Measurements from ENCODE around the gene PAX6.

The PAX6 gene

DNA sequence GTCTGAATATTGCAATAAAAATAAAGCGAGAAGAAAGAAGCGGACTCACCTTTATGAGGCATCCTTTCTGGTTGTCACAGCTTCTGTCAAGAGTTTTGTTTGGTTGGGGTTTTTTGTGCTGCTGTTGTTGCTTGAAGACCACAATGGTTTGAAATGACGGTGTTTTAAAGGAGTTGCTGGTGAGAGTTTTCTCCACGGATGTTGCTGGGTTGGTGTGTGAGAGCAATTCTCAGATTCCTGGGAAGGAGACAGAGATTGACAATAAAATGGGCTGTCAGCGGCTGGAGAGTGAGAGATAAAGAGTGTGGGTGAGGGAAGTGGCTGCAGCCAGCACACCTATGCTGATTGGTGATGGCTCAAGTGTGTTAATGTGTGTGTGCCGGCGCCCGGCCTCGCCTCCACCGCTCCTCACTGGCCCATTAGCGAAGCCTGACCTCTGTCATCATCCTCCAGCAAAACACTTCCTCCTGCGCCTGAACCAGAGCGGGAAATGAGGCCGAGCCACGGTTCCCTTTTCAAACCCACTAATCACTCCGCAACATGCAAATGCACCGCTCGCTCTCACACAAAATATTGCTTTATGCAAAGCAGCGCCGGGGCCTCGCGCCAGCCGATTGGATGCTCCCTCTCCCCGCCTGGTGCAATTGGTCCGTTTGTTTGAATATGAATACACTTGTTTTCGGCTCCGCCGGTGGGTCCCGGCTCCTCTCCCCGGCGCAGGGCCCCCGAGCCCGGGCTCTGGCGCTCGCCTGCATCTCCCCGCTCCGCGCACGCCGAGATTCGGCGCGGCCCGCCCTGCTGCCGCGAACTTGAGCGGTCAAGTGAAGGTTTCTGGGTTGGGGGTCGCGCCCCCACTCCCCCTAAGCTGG is at the start of gene PAX6:
Gene PAX6, minus strand, starts transcription at position 544 of the 869 bp plus-strand sequence. CDS start 4,911 bp downstream, outside the sequence.
- no peak for DNase-seq (ENCODE audit: low spot score)

DNA sequence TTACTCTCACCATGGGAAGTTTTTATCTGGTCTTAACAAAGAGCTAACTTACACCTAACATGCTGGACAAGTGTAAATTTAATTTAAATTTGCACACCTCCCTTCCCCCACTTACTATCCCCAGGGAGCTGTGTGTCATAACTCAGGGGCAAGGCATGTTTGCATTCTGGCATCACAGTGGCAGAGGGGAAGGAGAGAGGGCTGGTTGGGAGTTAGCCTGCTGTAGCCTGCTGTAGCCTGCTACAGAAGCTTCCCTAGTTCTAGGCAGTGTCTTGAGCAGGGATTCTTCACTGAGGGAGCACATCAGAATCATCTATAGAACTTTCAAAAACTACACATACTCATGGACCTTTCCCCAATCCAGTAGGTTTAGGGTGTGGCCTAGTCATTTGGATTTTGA is 49.3 kb upstream of the PAX6 start:
- DNase-seq (ENCODE audit: low spot score): no peak

DNA sequence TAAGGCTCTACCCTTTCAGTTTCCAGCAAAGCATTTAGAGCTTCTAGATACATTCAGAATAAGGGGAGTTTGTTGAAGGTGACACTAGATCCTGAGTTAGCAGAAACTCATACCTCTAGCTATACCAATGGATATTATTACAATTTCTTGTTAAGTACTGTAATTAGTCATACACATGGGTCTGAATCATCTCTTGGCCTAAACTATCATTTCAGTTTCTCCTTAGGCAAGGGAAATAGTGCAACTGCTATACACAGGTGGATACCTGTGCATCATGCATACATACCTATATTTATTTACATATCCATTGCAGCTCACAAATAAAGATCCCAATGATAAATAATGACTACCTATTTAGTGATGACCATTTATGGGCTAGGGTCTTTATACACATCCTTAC is 45.1 kb upstream of the PAX6 start:
- DNase-seq (ENCODE audit: low spot score): no peak

GRCh38 chr11:31855466-31855865 is 44.3 kb upstream of the PAX6 start:
- DNase-seq (ENCODE audit: low spot score): no peak

DNA sequence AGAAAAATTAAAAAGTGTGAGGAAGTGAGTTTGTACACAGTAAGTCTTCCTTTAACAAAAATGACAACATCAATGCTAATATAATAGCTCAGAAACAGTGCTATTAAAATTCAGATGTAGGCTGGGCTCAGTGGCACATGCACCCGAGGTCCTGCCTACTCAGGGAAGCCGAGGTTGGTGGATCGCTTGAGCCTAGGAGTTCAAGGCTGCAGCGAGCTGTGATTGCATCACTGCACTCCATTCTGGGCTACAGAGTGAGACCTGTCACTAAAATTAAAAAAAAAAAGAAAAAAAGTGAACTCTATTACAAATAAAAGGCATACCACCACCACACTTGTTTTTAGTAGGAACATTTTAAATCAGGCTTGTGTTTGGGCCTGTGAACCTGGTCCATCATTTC is 39.2 kb upstream of the PAX6 start:
- DNase-seq (ENCODE audit: low spot score): no peak

DNA sequence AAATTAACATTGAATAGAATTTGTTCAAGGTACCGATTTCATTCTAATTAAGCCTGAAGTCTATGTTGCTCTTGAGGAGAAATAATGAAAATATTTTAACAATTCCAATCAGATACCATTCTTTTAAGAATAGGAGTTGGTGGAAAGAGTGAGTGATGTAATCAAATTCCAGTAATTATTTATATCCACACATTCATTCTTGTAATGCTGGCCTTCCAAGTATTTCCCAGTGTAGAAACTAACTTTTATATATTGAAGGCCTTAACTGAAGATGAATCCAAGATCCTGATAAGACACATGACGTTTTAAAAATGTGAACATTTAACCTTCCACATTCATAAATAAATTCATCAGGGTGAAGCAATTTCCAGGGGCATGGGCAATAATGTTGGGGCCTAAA is 36.6 kb upstream of the PAX6 start:
- no peak for DNase-seq (ENCODE audit: low spot score)

- no peak for DNase-seq (ENCODE audit: low spot score)
Measured at GRCh38 chr11:31845331-31845730, 34.2 kb upstream of the PAX6 start.

GRCh38 chr11:31844351-31844750 is 33.2 kb upstream of the PAX6 start:
- DNase-seq (ENCODE audit: low spot score): no peak

- DNase-seq (ENCODE audit: low spot score): no peak
Measured at GRCh38 chr11:31841435-31841834, 30.3 kb upstream of the PAX6 start.

DNA sequence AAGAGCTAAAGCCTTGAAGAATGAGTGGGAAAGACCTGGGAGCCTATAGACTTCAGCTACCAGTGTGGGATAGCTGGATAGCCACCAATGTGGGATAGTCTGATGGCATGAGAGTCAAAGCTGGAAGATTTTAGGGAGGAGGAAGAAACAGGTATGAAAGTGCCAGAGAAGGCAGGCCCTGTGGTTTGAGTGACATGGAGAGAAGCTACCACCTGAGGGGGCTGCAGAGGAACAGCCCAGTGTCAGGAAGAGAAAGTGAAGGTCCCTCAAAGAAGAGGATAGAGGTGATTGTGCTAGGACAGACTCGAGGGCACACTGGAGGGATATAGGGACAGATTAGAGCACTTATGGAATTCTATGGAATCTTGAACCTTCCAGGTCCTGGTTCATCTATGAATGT is 23.1 kb upstream of the PAX6 start:
- no peak for DNase-seq (ENCODE audit: low spot score)

DNA sequence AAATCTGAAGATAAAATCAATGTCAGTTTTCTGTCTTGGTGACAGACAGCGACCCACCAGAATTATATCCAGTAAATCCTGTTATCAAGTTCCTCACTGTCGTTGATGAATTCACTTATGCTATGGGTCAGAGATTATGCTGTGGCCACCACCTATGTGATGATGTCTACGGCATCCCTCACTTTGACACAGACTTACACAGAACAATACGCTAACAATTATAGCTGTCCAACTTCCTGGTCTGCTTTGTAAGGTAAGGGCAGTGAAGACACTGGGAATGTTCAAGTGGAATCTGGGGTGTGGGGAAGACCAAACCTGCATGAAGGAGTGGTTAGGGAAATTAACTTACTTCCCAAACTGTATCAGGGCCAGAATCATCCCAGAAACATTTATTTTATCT is 19.3 kb upstream of the PAX6 start:
- no peak for DNase-seq (ENCODE audit: low spot score)

GRCh38 chr11:31828217-31828616 is 17.1 kb upstream of the PAX6 start:
- no peak for DNase-seq (ENCODE audit: low spot score)

DNA sequence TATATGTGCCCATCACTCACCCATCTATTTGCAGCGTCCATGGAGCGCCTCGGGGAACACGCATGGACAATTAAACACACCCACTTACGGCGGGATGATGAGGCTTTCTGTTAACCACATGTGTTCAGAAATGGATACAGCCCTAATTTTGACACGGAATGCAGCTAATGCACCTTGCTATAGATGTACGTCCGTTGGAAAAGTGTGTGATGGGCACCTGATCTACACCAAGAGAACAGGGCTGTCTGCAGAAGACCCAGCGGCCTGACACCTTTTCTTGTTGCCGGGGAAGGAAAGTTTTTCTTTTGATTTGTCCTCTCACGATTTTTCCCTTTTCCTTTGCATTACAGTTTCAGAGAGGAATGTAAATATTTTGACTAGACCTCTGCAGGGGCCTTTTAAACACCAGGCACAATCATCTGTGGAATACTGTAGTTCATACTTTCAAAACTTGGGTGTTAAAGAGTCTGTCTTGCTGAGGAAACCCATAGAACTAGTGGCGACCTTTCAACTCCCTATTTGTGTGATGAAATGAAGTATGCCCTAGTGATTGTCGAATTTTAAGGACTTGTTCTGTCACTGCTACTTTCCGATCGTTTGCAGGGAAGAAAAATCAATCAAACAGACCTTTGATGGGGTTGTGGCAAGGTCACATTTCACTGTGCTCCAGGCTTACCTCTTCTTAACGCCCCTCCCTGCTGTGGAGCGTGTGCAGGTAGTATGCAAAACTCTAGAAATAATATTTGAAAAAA is 16.5 kb upstream of the PAX6 start:
- no peak for DNase-seq (ENCODE audit: low spot score)

DNA sequence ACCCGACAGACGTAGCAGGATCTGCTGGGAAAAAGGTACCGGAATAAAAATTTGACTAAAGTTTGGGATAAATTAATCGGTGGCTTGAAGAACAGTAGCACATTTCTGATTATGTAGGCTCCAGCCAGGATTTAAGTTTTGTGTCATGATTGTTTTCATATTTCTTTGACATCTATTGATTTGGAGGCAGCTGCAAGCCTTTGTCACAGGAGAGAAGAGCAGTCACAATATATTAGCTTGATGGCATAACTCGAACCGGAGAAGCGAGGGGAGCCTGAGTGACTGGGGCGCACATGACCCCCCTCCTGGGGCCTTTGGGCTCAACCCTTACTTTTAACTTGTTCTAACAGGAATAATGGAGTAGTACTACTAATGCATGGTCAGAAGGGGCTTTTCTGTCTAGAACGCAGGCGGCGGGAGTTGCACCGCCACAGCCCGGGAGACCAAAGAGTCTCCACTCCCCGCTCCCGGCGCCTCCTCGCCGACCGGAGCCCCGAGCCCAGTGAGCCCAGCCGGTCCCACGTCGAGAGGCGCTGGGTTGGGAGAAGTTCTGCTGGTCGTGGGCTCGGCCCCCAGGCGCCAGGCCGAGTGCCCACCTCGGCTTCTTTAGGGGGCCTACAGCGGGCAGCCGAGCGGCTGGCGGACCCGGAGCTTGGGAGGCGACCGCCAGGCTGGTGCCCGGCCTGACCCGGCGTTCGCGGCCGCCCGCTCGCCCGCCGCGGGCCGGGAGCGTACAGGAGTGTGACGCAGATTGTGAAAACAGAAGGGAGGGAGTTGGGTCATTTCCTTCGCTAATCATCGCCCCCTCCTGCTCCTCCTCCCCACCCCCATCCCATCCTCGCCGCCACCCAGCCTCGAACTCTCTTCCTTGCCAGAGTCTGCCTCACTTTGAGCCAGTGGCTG is 15.7 kb upstream of the PAX6 start:
- DNase-seq (ENCODE audit: low spot score): peak; percentile 67

- DNase-seq (ENCODE audit: low spot score): peak; percentile 30
Measured at GRCh38 chr11:31825838-31826484, 14.8 kb upstream of the PAX6 start.

DNA sequence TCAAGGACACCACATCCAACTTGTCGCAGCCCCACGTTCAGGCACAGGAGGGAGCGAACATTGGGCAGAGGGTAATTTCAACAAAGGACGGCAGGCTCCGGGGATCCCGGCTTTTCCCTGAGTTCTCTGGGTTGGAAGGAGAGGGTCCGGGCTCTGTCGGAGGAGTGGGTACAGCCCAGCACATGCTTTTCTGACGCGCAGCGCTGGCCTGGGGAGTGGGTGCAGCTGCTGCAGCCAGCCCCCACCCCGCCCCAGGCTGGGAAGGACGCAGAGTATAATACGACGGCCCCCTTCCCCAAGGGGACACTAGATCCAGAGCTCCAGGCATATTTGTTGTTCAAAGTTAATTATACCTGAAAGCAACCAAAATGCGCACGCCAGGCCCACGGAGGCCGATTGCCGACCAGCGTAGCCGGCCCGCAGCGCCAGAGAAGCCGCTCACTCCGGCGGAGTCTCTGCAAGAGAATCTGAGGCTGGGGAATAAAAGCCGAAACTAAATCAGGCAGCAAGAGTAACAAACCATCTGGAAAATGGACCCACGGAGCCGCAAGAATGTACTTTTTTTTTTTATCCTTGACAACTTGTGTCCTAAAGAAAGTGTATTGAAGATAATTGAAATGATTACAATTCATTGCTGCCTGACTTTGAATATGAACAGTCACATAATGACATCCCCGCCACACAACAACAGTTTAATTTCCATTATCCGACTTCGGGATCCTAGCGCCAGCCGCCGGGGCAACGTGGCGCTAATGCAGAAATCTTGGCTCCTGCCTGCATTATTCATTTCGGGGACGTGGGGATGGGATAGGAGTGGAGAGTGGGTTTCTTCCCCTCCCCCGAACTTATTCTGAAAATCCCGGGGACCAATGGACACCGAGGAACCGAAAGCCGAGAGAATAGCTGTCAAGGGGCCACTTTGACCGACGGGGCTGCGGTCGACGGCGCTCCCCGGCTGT is 14.0 kb upstream of the PAX6 start:
- no peak for DNase-seq (ENCODE audit: low spot score)

GRCh38 chr11:31824332-31824878 is 13.3 kb upstream of the PAX6 start:
- DNase-seq (ENCODE audit: low spot score): no peak

GRCh38 chr11:31823644-31824331 is 12.7 kb upstream of the PAX6 start:
- DNase-seq (ENCODE audit: low spot score): no peak

GRCh38 chr11:31822927-31823643 is 12.0 kb upstream of the PAX6 start:
- no peak for DNase-seq (ENCODE audit: low spot score)

All from cerebellar cortex (tissue), 1 donor.